T47D (cell line): Measurements from ENCODE around the gene NUP43.
"Not testable (repeated sequence)": the region's sequence is repeated elsewhere in the genome, so short reads cannot be mapped to it uniquely, and the experiment has no call there.

ENCODE experiments used
- DNase-seq, 2 experiments: peaks; one replicate each; pipeline versions ENCODE4 v3.0.0 to v3.0.0-alpha.2; 2011 to 2012; ENCODE audit warnings: low read depth in 1 of 2, low spot score in 1 of 2
- JUND ChIP-seq: IDR thresholded peaks from 2 replicates; pipeline ENCODE4 v1.6.1; 2012; ENCODE audit warnings: low read depth
- in situ Hi-C: cut with HindIII; loops from 2 replicates; pipeline ENCODE4 v1.10.0; 2016; ENCODE audit warnings: low sequenced_read_pairs, low pct_unique_long_range_greater_than_20kb

Gene NUP43

DNA sequence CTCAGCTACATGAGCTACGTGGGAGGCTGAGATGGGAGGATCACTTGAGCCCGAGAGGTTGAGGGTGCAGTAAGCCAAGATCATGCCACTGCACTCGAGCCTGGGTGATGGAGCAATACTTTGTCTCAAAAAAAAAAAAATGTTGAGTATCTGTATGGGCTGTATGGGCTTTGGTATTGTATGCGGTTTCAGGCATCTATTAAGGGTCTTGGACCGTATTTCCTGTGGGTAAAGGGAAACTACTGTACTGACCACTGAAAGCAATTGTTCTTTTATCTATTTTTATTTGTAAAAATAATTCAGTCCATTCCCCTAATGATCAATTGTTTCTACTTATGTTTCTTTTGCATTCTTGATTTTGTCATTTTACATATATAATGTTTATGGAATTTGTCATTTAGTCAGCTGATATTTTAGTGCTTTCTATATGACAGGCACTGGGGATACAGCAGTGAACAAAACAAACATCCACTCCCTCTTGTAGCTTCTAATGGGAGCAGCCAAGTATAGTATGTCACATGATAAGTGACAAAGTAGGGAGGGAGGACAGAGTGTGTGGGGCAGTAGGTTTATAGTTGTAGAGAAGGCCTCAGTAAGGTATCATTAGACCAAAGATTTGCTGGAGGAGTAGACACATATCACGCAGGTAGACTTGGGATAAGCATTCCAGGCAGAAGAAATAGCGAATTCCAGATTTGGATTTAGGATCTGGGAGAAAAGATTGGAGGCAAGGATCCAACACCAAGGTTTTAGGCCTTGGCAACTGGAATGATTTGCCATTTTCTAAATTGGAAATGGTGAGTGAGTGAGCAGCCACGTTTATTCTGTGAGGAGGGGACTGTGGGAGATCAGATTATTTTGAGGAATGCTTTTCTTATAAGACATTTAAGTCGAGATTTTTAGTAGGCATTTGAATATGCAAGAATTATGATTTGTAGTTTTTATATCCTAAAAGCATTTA, 9.3 kb upstream of the NUP43 start:
- TF ChIP-seq JUND, result no peak
- in situ Hi-C loops, result no loop called here
- peak in 1 of 2 experiments; percentile 5 for DNase-seq

DNA sequence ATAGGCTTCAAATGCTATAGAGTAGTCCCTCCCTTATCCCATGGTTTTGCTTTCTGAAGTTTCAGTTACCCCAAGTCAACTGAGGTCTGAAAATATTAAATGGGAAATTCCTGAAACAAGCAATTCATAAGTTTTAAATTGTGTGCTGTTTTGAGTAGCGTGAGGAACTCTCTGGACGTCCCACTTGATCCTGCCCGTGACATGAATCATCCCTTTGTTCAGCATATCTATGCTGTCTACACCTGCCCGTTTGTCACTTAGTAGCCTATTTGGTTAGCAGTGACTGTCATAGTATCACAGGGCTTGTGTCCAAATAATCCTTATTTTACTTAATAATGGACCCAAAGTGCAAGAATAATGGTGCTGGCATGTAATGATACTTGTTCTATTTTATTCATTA, 8.2 kb upstream of the NUP43 start:
- no peak for TF ChIP-seq JUND
- in situ Hi-C loops, result no loop called here
- DNase-seq, result no peak

DNA sequence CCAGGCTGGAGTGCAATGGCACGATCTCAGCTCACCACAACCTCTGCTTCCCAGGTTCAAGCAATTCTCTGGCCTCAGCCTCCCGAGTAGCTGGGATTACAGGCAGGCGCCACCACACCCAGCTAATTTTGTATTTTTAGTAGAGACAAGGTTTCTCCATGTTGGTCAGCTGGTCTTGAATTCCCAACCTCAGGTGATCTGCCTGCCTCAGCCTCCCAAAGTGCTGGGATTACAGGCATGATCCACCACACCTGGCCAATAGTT, 7.0 kb upstream of the NUP43 start:
- in situ Hi-C loops, DNase-seq: not testable (repeated sequence)

DNA sequence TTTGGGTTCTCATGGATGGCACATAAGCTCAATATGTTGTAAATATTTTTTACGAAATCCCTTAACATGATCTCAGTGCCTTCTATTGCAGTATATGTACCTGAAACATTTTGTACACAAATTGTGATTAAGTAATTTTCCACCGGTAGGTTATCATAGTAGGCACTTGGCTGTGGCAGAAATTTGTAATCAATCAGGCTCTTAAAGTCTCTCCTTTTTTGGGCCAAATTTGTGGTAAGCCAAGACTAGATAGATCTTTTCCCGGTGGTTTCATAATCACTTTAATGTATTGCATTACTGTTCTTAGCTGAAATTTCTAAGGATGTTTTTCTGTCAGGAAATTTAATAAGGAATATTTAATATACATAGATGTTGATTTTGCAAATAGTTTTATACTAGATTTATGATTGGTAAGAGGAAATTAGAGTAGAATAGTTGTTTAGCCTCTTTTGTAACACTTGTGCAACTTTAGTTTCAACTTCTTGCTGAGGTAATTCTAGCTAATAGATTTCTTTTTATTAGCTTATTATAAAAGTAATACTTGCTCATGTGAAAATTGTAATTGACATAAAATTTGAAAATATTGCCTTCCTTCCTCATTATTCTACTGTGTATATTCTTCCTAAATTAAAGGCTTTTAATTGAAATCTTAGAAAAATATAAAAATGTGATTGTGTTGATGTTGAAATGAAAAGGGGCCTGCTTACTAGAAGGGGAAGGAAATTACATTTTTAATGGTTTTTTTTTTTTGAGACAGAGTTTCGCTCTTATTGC, 6.5 kb upstream of the NUP43 start:
- no peak for DNase-seq
- in situ Hi-C loops, result no loop called here
- no peak for TF ChIP-seq JUND

DNA sequence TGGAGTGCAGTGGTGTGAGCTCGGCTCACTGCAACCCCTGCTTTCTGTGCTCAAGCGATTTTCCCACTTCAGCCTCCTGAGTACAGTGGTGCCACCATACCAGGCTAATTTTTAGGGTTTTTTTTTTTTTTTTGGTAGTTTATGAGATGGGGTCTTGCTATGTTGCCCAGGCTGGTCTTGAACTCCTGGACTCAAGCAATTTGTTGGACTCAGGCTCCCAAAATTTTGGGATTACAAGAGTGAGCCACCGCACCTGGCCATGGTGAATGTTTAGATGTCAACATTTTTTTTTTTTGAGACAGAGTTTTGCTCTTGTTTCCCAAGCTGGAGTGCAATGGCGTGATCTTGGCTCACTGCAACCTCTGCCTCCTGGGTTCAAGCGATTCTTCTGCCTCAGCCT, 5.6 kb upstream of the NUP43 start:
- in situ Hi-C loops, DNase-seq: not testable (repeated sequence)

DNA sequence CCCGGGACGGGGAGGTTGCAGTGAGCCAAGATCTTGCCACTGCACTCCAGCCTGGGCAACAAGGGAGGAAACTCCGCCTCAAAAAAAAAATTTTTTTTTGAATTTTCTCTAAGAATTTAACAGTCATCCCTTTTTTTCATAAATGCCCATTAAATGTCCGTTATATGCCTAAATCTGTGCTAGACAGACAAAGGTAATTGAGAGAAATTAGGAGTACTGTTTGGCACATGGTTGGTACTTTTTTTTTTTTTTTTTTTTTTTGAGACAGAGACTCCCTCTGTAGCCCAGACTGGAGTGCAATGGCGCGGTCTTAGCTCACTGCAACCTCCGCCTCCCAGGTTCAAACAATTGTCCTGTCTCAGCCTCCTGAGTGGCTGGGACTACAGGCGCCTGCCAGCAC, 4.9 kb upstream of the NUP43 start:
- in situ Hi-C loops, result no loop called here
- TF ChIP-seq JUND, result no peak
- no peak for DNase-seq

DNA sequence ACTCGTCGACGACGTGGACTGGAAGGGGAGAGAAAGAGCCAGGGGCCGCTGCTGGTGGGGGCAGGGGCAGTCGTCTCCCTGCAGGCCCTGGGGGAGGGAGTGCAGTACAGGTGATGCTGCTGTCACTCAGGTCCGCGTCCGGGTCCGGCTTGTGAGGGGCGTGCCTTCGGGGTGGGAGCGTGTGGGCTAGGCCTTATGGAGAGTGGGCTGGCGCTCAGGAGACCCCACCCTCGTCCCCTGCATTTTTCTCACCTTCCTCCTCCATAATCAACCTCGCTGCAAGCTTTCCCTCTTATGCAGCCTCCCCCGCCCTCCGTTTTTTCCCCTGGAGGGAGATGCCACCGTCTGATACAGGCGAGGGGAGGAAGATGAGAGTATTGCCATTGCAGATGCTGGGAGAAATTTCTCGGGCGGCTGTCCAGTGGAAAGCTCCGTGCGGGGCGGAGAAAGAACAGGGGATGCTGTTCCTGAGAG, 3.8 kb upstream of the NUP43 start:
- in situ Hi-C loops, result no loop called here
- DNase-seq, result peak; percentile 28 to 76
- TF ChIP-seq JUND, result no peak

DNA sequence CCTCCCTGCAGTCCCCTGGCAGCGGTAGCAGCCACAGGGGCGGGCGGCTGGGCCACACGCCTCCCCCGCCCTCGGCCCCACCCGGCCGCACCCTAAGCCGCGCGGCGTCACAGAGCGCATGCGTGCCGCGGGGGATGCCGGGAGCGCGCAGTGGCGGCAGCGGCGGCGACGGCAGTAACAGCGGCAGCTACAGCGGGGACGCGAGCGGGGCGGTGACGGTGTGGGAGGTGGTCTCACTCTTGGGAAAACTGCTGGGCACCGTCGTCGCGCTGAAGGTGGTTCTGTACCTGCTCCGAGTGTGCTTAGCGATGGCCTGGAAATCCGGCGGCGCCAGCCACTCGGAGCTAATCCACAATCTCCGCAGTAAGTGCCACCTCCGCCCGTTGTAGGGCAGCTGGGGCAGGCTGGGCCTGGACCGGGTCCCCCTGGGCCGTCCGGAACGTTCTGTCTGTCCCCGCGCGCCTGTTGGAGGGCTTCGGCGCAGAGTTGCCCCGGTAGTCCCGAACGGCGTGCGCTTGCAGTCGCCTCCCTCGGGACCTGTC, 3.3 kb upstream of the NUP43 start, which contains the start of gene PCMT1:
PCMT1 (plus strand) TSS at position 148 of the 542 bp plus-strand sequence; CDS start at position 309, 161 bp downstream.
- peak; percentile 74 to 90 for DNase-seq
- no peak for TF ChIP-seq JUND
- in situ Hi-C loops, result no loop called here

DNA sequence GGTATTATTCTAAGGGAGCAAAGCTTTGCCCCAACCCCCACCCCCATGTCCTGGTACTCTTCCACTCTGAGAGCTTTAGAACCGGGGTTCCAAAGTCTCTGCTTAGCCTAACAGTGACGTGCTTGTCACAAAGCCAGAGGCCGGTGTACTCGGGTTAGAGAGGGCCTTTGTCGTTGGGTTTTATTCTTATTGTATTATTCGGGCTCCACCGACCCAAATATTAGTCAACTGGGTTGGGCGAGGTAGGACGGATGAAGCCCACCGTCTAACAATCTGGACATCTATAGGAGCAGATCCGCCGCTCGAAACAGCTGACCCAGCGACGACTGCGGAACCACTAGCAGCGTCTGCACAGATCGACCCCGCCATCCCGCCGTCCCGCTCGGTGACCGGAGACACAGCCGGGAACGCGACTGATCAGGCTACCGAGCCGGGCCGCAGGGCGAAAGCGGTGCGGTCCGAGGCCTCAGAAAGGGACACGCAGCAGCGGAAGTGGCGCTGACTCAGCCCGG, 2.8 kb upstream of the NUP43 start:
- DNase-seq, in situ Hi-C loops: not testable (repeated sequence)

DNA sequence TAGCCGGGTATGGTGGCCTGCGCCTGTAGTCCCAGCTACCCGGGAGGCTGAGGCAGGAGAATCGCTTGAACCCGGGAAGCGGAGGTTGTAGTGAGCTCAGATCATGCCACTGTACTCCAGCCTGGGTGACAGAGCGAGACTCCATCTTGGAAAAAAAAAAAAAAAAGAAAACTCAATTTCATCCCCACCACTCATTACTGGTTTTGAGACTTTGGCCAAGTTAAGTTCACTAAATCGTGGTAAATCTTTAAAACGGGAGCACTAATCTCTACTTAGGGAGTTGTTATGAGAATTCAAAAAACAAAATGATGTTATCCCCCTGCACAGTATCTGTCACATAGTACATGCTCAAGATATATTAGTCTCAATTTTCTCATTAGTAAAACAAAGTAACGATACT, 1.1 kb downstream of the NUP43 start:
- DNase-seq, in situ Hi-C loops: not testable (repeated sequence)

DNA sequence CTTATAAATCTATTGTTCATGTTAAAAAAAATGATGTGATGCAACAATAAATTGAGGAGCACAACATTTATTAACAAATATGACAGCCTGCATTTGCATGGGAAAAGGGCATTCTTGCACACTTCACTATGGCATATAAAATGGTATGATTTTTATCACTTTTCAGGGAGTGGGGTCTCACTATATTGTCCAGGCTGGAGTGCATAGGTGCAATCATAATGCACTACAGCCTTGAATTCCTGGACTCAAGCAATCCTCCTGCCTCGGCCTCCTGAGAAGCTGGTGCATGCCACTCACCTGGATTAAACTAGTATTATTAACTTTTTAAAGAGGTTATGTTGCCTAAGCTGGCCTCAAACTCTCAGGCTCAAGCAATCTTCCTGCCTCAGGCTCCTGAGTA, 11.4 kb downstream of the NUP43 start:
- in situ Hi-C loops, result no loop called here
- no peak for DNase-seq
- TF ChIP-seq JUND, result no peak

DNA sequence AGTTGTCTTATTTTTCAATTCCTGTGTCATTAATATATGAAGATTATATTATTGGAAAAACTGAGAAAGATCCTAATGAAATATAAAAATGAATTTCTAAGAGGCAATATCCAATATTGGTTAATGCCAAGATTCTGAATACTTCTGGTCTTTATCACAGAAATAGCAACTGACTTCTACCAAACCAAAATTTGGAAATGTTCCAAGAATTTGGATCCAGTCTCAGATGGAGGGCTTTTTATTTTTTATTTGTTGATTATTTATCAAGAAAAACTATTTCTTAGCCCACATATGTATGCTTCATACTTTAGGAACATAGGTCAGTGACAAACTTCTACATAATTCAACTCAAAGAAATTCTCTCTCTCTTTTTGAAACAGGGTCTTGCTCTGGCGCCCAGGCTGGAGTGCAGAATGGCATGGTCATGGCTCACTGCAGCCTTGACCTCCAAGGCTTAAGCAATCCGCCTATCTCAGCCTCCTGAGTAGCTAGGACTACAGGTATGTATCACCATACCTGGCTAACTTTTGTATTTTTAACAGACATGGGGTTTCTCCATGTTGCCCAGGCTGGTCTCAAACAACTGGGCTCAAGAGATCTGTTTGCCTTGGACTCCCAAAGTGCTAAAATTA, 13.1 kb downstream of the NUP43 start:
- no peak for DNase-seq
- in situ Hi-C loops, result no loop called here
- TF ChIP-seq JUND, result no peak

DNA sequence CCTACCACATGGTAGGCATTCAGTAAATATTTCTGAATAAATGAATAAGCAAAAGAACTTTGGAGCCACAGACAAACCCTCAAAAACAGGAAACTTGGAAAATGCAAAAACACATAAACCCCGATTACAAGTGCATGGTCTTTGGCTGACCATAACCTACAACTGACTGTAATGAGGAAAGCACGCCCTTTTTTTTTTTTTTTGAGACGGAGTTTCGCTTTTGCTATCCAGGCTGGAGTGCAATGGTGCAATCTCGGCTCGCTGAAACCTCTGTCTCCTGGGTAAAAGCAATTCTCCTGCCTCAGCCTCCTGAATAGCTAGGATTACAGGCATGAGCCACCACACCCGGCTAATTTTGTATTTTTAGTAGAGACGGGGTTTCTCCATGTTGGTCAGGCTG, 16.5 kb downstream of the NUP43 start:
- no peak for DNase-seq
- in situ Hi-C loops, result no loop called here
- no peak for TF ChIP-seq JUND
